Stomach (tissue), 9 donors: ENCODE measurements around the gene KIAA1671. TPM values are rescaled to one million over a fixed set of nuclear protein-coding genes. Genes with fewer than 3 reads are reported as not detected.

ENCODE experiments used
- DNase-seq, 2 donors: peaks; one replicate each; pipeline versions ENCODE4 v3.0.0 to v3.0.0-alpha.2; 2013 to 2019
- H3K27ac ChIP-seq, 5 donors: fragments of 200-600 bp in 4 of 5; sonication (generic) in 4 of 5; one replicate each; pipeline ENCODE4 v1.5.1; 2013 to 2019; ENCODE audit warnings: mild to moderate bottlenecking in 1 of 5, moderate library complexity in 1 of 5
- H3K27me3 ChIP-seq, 3 donors: fragments of 200-600 bp; sonication (generic); one replicate each; pipeline ENCODE4 v1.5.1; 2017 to 2019; ENCODE audit warnings: mixed run types in 1 of 3
- H3K36me3 ChIP-seq, 4 donors: fragments of 200-600 bp; sonication (generic); 1 replicate in 3 of 4; 2 replicates in 1 of 4; pipeline ENCODE4 v1.5.1; 2016 to 2019
- H3K4me1 ChIP-seq, 4 donors: fragments of 200-600 bp; sonication (generic); one replicate each; pipeline ENCODE4 v1.5.1; 2016 to 2019
- H3K4me3 ChIP-seq, 4 donors: fragments of 200-600 bp; sonication (generic) in 3 of 4; one replicate each; pipeline ENCODE4 v1.5.1; 2016 to 2019; ENCODE audit warnings: mild to moderate bottlenecking in 1 of 4
- H3K9me3 ChIP-seq, 4 donors: fragments of 200-600 bp; sonication (generic); one replicate each; pipeline ENCODE4 v1.5.1; 2016 to 2019
- CTCF ChIP-seq, 7 experiments: fragments of 450-650 bp in 4 of 7; fragments of 200-600 bp in 3 of 7; sonication (generic) in 3 of 7; IDR thresholded peaks; one replicate each; pipeline ENCODE4 v1.5.1; 2016 to 2019; ENCODE audit warnings: antibody characterized with exemption in 7 of 7, control low read depth in 2 of 7, mild to moderate bottlenecking in 1 of 7
- EP300 ChIP-seq: sonication (generic); formaldehyde crosslinking; IDR thresholded peaks from one replicate; pipeline ENCODE4 v1.6.1; 2017; ENCODE audit warnings: antibody characterized with exemption
- POLR2A ChIP-seq, 4 donors: fragments of 450-650 bp; IDR thresholded peaks; one replicate each; pipeline ENCODE4 v1.6.1; 2016; ENCODE audit warnings: antibody characterized with exemption in 4 of 4, control low read depth in 2 of 4, mild to moderate bottlenecking in 1 of 4, moderate library complexity in 1 of 4
- POLR2AphosphoS5 ChIP-seq, 3 donors: sonication (generic); formaldehyde crosslinking; IDR thresholded peaks; one replicate each; pipeline ENCODE4 v1.6.1; 2016; ENCODE audit warnings: antibody characterized with exemption in 3 of 3
- WGBS, 5 donors: extraction: QIAGEN DNeasy Blood & Tissue Kit in 3 of 5; methylation state at CpG; one replicate each; pipeline versions ENCODE4 v1.1.5 to v1.1.7; 2013 to 2018; 5-methylcytosine and 5-hydroxymethylcytosine counted together
- intact Hi-C: fragments of 100-400 bp; cut with DNase I; formaldehyde crosslinking; loops from one replicate; pipeline ENCODE4 v1.15.1; 2023; ENCODE audit warnings: low total_unique reads
- polyA plus RNA-seq, 3 donors: library from polyadenylated mRNA; stranded (reverse); fragments of 200-250 nt; gene quantifications; one replicate each; pipeline ENCODE4 v1.2.3, GENCODE V29; 2013
- total RNA-seq, 5 donors: library from RNA; depleted of rRNA; stranded (reverse); fragments of >200 nt; gene quantifications; one replicate each; pipeline versions ENCODE4 v1.1.0 to v1.2.3, GENCODE V29; 2014 to 2016
- donor health status: healthy with polysubstance abuse.
- donor health status: Bipolar disorder and iron deficiency.
- donor health status: healthy.

Gene KIAA1671
- total and polyA plus RNA-seq, 8 donors = 5.7 to 80.5 (median 32.5) TPM

GRCh38 chr22:25153961-25154666 lies 201.6 kb downstream of the KIAA1671 start:
- intact Hi-C loops = loop anchor here (10.0 kb wide), 1 partner anchor 49 kb away; no protein-coding TSS in a partner anchor
- DNase-seq = peak; percentile 78 to 89
- Histone ChIP-seq H3K4me3 (no peak overlapping the region), H3K36me3 (peaks cover 0 to 4% (median 0%) of the 10 kb centered on the region in 4 donors), H3K27me3 (no peaks in the 10 kb centered on the region), H3K27ac (peak overlapping the region; percentile 65 to 80 (median 76)), H3K4me1 (peaks cover 16 to 30% (median 22%) of the 10 kb centered on the region in 4 donors), H3K9me3 (no peaks in the 10 kb centered on the region)
- 49 to 66% (median 60%) methylated on average over 7 to 8 of the region's 8 CpGs for WGBS, 5 donors
- no peak for TF ChIP-seq POLR2A (IDR thresholded peaks at IDR 0.05)
- TF ChIP-seq POLR2AphosphoS5 (IDR thresholded peaks at IDR 0.05) = peak in 2 of 3 donors; percentile 64 to 67
- no peak for TF ChIP-seq CTCF (IDR thresholded peaks at IDR 0.05)
- TF ChIP-seq EP300 = no peak

DNA sequence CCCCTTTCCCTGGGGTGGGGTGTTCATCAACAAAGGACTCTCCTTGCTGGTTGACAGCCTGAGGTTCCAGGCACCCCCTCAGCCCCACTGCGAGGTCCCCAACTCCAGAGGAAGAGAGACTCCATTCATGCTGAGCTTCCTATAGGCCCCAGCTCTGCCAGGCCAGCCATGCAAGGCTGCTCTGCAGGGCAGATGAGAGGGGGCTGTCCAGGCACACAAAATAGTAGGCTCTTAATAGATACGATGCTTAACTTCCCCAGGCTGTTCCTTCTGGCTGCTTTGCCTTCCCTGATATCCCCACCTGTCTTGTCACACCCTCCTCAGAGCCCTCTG lies 202.1 kb downstream of the KIAA1671 start:
- H3K27ac ChIP-seq = peak overlapping the region; percentile 65 to 80 (median 76)
- intact Hi-C loops = loop anchor here (10.0 kb wide), 1 partner anchor 50 kb away; no protein-coding TSS in a partner anchor
- H3K4me3 ChIP-seq = no peak overlapping the region
- H3K27me3 ChIP-seq = no peaks in the 10 kb centered on the region
- no peak for TF ChIP-seq POLR2AphosphoS5 (IDR thresholded peaks at IDR 0.05)
- no peak for TF ChIP-seq CTCF (IDR thresholded peaks at IDR 0.05)
- no peak for TF ChIP-seq POLR2A (IDR thresholded peaks at IDR 0.05)
- TF ChIP-seq EP300 = no peak
- H3K4me1 ChIP-seq = peaks cover 14 to 31% (median 22%) of the 10 kb centered on the region in 4 donors
- H3K9me3 ChIP-seq = no peaks in the 10 kb centered on the region
- 42 to 50% (median 48%) methylated on average over 1 to 2 of the region's 2 CpGs for WGBS, 5 donors
- peaks cover 0 to 4% (median 0%) of the 10 kb centered on the region in 4 donors for H3K36me3 ChIP-seq
- DNase-seq = no peak

GRCh38 chr22:25156736-25157135 lies 204.2 kb downstream of the KIAA1671 start:
- intact Hi-C loops = loop anchor here (10.0 kb wide), 1 partner anchor 52 kb away; no protein-coding TSS in a partner anchor
- no peak for DNase-seq
- H3K27ac ChIP-seq = no peak overlapping the region
- no peak overlapping the region for H3K4me3 ChIP-seq
- 76 to 93% (median 87%) methylated on average over 4 of the region's 4 CpGs for WGBS, 5 donors
- H3K4me1 ChIP-seq = peaks cover 14 to 36% (median 25%) of the 10 kb centered on the region in 4 donors
- H3K36me3 ChIP-seq = peaks cover 0 to 5% (median 4%) of the 10 kb centered on the region in 4 donors
- H3K27me3 ChIP-seq = no peaks in the 10 kb centered on the region
- no peaks in the 10 kb centered on the region for H3K9me3 ChIP-seq
- TF ChIP-seq EP300 (no peak), POLR2AphosphoS5 (IDR thresholded peaks at IDR 0.05) (no peak), CTCF (IDR thresholded peaks at IDR 0.05) (no peak), POLR2A (IDR thresholded peaks at IDR 0.05) (no peak)

- H3K9me3 ChIP-seq = no peaks in the 10 kb centered on the region
- H3K36me3 ChIP-seq = peaks cover 0 to 5% (median 4%) of the 10 kb centered on the region in 4 donors
- H3K4me3 ChIP-seq = no peak overlapping the region
- TF ChIP-seq POLR2AphosphoS5 (IDR thresholded peaks at IDR 0.05) = no peak
- TF ChIP-seq EP300 = no peak
- TF ChIP-seq CTCF (IDR thresholded peaks at IDR 0.05) = no peak
- TF ChIP-seq POLR2A (IDR thresholded peaks at IDR 0.05) = no peak
- DNase-seq = no peak
- intact Hi-C loops = loop anchor here (10.0 kb wide), 1 partner anchor 54 kb away; no protein-coding TSS in a partner anchor
- 60 to 80% (median 70%) methylated on average over 7 to 10 of the region's 10 CpGs for WGBS, 5 donors
- peaks cover 8 to 30% (median 17%) of the 10 kb centered on the region in 4 donors for H3K4me1 ChIP-seq
- no peaks in the 10 kb centered on the region for H3K27me3 ChIP-seq
- no peak overlapping the region for H3K27ac ChIP-seq
These were observed 206.5 kb downstream of the KIAA1671 start for GRCh38 chr22:25159028-25159427.
